Natural killer cell (primary cell): ENCODE measurements around the gene PKLR. TPM values are rescaled to one million over a fixed set of nuclear protein-coding genes. Genes with fewer than 3 reads are reported as not detected.
"Not testable (repeated sequence)": the region's sequence is repeated elsewhere in the genome, so short reads cannot be mapped to it uniquely, and the experiment has no call there.

Experiments used
- ATAC-seq, 3 donors: fragments of 150-1000 bp in 2 of 3; fragments of 200-7000 bp in 1 of 3; cut with Tn5 transposase; 1 replicate in 1 of 3; 2 replicates in 2 of 3; pipeline ENCODE4 v1.10.0; 2021; ENCODE audit warnings: mild to moderate bottlenecking in 2 of 3, moderate library complexity in 2 of 3
- DNase-seq, 2 donors: peaks; one replicate each; pipeline versions ENCODE4 v3.0.0 to v3.0.0-alpha.2; 2013 to 2021; ENCODE audit warnings: mixed read lengths in 1 of 2
- H3K27ac ChIP-seq: one replicate; pipeline ENCODE4 v1.5.1; 2013; ENCODE audit warnings: mild to moderate bottlenecking, low read length
- H3K27me3 ChIP-seq: one replicate; pipeline ENCODE4 v1.6.1; 2013; ENCODE audit warnings: low read length; ENCODE audit not compliant: control insufficient read depth, insufficient read depth
- H3K36me3 ChIP-seq: one replicate; pipeline ENCODE4 v1.6.1; 2013; ENCODE audit warnings: low read length; ENCODE audit not compliant: control insufficient read depth, insufficient read depth
- H3K4me1 ChIP-seq: one replicate; pipeline ENCODE4 v1.6.1; 2013; ENCODE audit warnings: low read length; ENCODE audit not compliant: control insufficient read depth, insufficient read depth
- H3K4me3 ChIP-seq: one replicate; pipeline ENCODE4 v1.5.1; 2013; ENCODE audit warnings: low read length
- H3K9me3 ChIP-seq: one replicate; pipeline ENCODE4 v1.6.1; 2013; ENCODE audit warnings: low read length; ENCODE audit not compliant: control insufficient read depth, insufficient read depth
- H3K27ac Mint-ChIP-seq, 2 donors: one replicate each; pipeline ENCODE4 v1.8.0; 2022; ENCODE audit warnings: mild to moderate bottlenecking in 2 of 2, mixed read lengths in 2 of 2, moderate library complexity in 1 of 2
- H3K27me3 Mint-ChIP-seq, 2 donors: one replicate each; pipeline ENCODE4 v1.8.0; 2022; ENCODE audit warnings: low read depth in 2 of 2, mixed read lengths in 2 of 2
- H3K36me3 Mint-ChIP-seq: one replicate; pipeline ENCODE4 v1.8.0; 2022; ENCODE audit warnings: mixed read lengths
- H3K4me1 Mint-ChIP-seq, 2 donors: one replicate each; pipeline ENCODE4 v1.8.0; 2022; ENCODE audit warnings: mixed read lengths in 2 of 2
- H3K4me3 Mint-ChIP-seq: one replicate; pipeline ENCODE4 v1.8.0; 2022; ENCODE audit warnings: mild to moderate bottlenecking, moderate library complexity, mixed read lengths
- H3K9me3 Mint-ChIP-seq, 2 donors: one replicate each; pipeline ENCODE4 v1.8.0; 2022; ENCODE audit warnings: mixed read lengths in 2 of 2
- WGBS: methylation state at CpG from one replicate; pipeline ENCODE4 v1.1.7; 2013; ENCODE audit warnings: missing lambda C conversion rate; ENCODE audit not compliant: insufficient coverage; 5-methylcytosine and 5-hydroxymethylcytosine counted together
- intact Hi-C: fragments of 100-400 bp; cut with micrococcal nuclease; formaldehyde crosslinking; loops from one replicate; pipeline ENCODE4 v1.14.2; 2022
- total RNA-seq, 4 donors: library from RNA; stranded (reverse); fragments of 120-200 nt in 1 of 4; gene quantifications; one replicate each; pipeline versions ENCODE4 v1.2.3 to v1.2.4, GENCODE V29; 2013 to 2022
- TF ChIP-seq, protein P1 (sequence below): fragments of 200-600 bp; IDR thresholded peaks from one replicate; pipeline ENCODE4 v1.8.0; 2022; ENCODE audit warnings: antibody characterized with exemption

PKLR gene
- total RNA-seq, 3 donors from 2014 or later (not counting 1 experiment from before 2014, with no cell fraction given): 0.12 TPM; not detected in 2

DNA sequence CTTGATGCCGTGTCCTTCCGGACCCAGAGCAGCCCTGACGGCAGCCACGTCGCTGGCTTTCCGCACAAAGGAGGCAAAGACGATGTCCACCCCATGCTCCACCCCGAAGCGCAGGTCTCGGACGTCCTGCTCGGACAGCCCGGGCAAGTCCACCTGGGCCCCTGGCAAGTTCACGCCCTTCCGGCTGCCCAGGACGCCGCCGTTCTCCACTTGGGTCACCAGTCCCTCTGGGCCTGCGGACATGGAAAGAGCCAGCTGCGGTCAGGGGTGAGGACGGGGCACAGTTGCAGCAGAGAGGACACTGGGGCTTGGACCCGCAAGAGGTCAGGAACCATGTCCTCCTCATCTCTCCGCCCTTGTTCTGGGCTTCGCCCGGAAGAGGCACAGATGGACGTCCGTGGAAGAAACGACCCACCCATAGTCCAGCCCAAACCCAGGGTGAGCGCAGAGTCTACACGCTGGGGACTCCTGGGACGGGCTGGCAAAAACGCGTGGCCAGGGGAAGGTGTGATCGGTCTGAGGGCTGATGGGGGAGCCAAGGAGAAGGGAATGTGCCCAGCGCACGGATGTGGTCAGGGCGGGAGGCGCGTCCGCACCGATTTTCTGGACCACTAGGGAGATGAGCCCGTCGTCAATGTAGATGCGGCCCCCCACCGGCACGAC lies 6.6 kb downstream of the PKLR start:
- Histone ChIP-seq H3K27ac (no peak overlapping the region), H3K36me3 (no peaks in the 10 kb centered on the region), H3K9me3 (no peaks in the 10 kb centered on the region), H3K27me3 (peaks cover 12% of the 10 kb centered on the region), H3K4me1 (peaks cover 7% of the 10 kb centered on the region), H3K4me3 (no peak overlapping the region)
- DNase-seq: no peak
- Mint-ChIP-seq H3K27ac (no peak overlapping the region), H3K4me3 (no peak overlapping the region), H3K9me3 (no peaks in the 10 kb centered on the region), H3K36me3 (no peaks in the 10 kb centered on the region), H3K4me1 (peaks cover 0 to 4% of the 10 kb centered on the region in 2 donors), H3K27me3 (peaks cover 33 to 44% of the 10 kb centered on the region in 2 donors)
- 31% methylated on average over 46 of the region's 46 CpGs for WGBS
- intact Hi-C loops: no loop called here
- ATAC-seq: peak in 1 of 3 donors; percentile 24
- TF ChIP-seq, protein P1, sequence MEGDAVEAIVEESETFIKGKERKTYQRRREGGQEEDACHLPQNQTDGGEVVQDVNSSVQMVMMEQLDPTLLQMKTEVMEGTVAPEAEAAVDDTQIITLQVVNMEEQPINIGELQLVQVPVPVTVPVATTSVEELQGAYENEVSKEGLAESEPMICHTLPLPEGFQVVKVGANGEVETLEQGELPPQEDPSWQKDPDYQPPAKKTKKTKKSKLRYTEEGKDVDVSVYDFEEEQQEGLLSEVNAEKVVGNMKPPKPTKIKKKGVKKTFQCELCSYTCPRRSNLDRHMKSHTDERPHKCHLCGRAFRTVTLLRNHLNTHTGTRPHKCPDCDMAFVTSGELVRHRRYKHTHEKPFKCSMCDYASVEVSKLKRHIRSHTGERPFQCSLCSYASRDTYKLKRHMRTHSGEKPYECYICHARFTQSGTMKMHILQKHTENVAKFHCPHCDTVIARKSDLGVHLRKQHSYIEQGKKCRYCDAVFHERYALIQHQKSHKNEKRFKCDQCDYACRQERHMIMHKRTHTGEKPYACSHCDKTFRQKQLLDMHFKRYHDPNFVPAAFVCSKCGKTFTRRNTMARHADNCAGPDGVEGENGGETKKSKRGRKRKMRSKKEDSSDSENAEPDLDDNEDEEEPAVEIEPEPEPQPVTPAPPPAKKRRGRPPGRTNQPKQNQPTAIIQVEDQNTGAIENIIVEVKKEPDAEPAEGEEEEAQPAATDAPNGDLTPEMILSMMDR: no peak

DNA sequence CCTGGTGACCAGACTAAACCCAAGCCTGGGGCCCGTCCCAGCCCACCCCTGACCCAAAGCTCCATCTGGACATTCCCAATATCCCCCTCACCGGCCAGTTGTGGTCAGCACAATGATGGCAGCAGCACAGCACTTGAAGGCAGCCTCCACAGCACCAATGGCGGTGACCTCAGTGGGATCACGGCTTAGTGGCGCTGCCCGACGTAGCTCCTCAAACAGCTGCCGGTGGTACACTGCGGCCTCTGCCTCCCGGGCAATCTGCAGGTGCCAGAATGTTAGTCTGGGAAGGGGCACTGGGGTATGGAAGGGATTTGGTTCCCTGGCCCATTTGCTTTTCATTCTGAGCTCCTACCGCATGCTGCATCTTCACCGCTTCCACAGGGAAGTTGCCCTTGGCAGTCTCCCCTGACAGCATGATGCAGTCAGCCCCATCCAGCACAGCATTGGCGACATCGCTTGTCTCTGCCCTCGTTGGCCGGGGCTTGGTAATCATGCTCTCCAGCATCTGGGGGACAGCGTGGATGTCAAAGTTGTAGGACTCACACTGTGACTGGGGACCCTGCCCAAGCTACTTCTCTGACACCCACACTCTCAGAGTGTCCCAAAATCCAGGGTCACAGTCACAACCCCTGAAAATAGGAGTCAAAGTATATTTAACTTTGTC lies 8.0 kb downstream of the PKLR start:
- peaks cover 33 to 41% of the 10 kb centered on the region in 2 donors for H3K27me3 Mint-ChIP-seq
- intact Hi-C loops: no loop called here
- Histone ChIP-seq H3K36me3 (no peaks in the 10 kb centered on the region), H3K27ac (no peak overlapping the region), H3K4me1 (peaks cover 7% of the 10 kb centered on the region), H3K9me3 (no peaks in the 10 kb centered on the region), H3K4me3 (no peak overlapping the region), H3K27me3 (peaks cover 12% of the 10 kb centered on the region)
- ATAC-seq: no peak
- TF ChIP-seq, protein P1: no peak
- H3K27ac Mint-ChIP-seq: no peak overlapping the region
- 90% methylated on average over 17 of the region's 17 CpGs for WGBS
- H3K4me1 Mint-ChIP-seq: peaks cover 0 to 4% of the 10 kb centered on the region in 2 donors
- DNase-seq: no peak
- H3K36me3 Mint-ChIP-seq: no peaks in the 10 kb centered on the region
- no peak overlapping the region for H3K4me3 Mint-ChIP-seq
- H3K9me3 Mint-ChIP-seq: no peaks in the 10 kb centered on the region

DNA sequence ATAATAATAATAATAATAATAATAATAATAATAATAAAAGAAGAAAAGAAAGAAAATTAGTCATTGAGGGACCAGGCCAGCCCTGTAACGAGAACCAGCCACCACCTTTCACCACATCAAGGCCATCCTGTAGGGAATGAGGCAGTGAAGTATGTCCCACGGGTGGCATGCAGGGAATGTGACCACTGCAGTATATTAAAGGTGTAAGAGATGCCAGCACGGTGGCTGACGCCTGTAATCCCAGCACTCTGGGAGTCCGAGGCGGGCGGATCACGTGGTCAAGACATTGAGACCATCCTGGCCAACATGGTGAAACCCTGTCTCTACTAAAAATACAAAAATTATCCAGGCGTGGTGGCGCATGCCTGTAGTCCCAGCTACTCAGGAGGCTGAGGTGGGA lies 10.2 kb downstream of the PKLR start:
- not testable (repeated sequence) for ATAC-seq, H3K4me1 ChIP-seq
- 92% methylated on average over 9 of the region's 10 CpGs for WGBS

GRCh38 chr1:155287987-155288543 lies 13.2 kb downstream of the PKLR start:
- Histone ChIP-seq H3K27ac (no peak overlapping the region), H3K4me3 (no peak overlapping the region), H3K4me1 (no peaks in the 10 kb centered on the region), H3K9me3 (no peaks in the 10 kb centered on the region), H3K36me3 (no peaks in the 10 kb centered on the region), H3K27me3 (no peaks in the 10 kb centered on the region)
- 95% methylated on average over 21 of the region's 21 CpGs for WGBS
- TF ChIP-seq, protein P1: no peak
- no peak overlapping the region for H3K4me3 Mint-ChIP-seq
- H3K4me1 Mint-ChIP-seq: no peaks in the 10 kb centered on the region
- no peaks in the 10 kb centered on the region for H3K9me3 Mint-ChIP-seq
- no peak for ATAC-seq
- peaks cover 0 to 7% of the 10 kb centered on the region in 2 donors for H3K27me3 Mint-ChIP-seq
- no peak overlapping the region for H3K27ac Mint-ChIP-seq
- intact Hi-C loops: no loop called here
- no peak for DNase-seq
- H3K36me3 Mint-ChIP-seq: no peaks in the 10 kb centered on the region

More for the DNA sequence above, 10.2 kb downstream of the PKLR start:
- H3K27me3 ChIP-seq, H3K27ac ChIP-seq, intact Hi-C loops, H3K9me3 Mint-ChIP-seq, H3K36me3 ChIP-seq, H3K4me1 Mint-ChIP-seq, H3K4me3 ChIP-seq, H3K9me3 ChIP-seq, H3K36me3 Mint-ChIP-seq, H3K4me3 Mint-ChIP-seq, H3K27ac Mint-ChIP-seq, DNase-seq: not testable (repeated sequence)
- H3K27me3 Mint-ChIP-seq: peaks cover 17 to 22% of the 10 kb centered on the region in 2 donors
